GM23248 (cell line): Measurements from ENCODE around the gene RNF13.
"Not testable (repeated sequence)": the region's sequence is repeated elsewhere in the genome, so short reads cannot be mapped to it uniquely, and the experiment has no call there.

Experiments
- EZH2 ChIP-seq: fragments of 200-600 bp; sonication (generic); IDR thresholded peaks from 2 replicates; pipeline ENCODE4 v1.6.1; 2018; ENCODE audit warnings: antibody characterized with exemption, mild to moderate bottlenecking; ENCODE audit not compliant: insufficient read depth, poor library complexity, severe bottlenecking
- EZH2phosphoT487 ChIP-seq: fragments of 200-600 bp; sonication (generic); IDR thresholded peaks from 2 replicates; pipeline ENCODE4 v1.6.1; 2018; ENCODE audit warnings: antibody characterized with exemption, moderate library complexity, mild to moderate bottlenecking, low read depth; ENCODE audit not compliant: insufficient read depth

DNA sequence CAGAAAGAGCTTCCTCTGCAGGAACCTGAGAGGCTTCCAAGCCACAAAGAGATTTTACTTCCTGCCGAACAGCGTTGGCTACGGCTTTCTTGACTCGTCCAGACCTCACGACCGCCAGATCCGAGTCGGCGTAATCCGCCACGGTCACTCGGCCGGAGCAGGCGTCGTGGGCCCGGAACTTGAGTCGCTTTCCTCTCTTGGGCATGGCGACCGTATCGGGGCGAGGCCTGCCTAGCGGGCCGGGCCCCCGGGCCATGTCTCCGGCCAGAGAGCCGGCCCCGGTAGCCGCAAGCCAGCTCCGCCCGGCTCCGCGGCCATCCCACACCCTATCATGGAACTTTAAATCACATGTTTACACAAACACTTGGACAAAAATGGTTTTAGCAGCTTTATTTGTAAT, 170.0 kb downstream of the RNF13 start:
- TF ChIP-seq EZH2phosphoT487, EZH2: not testable (repeated sequence)
